Left lung (tissue), 10 donors: ENCODE measurements around the gene PTPRB. TPM values are rescaled to one million over a fixed set of nuclear protein-coding genes. Genes with fewer than 3 reads are reported as not detected.

ENCODE experiments used
- ATAC-seq: fragments of 200-7000 bp; cut with Tn5 transposase; one replicate; pipeline ENCODE4 v1.9.1; 2020; ENCODE audit warnings: moderate library complexity
- DNase-seq, 4 donors: peaks; one replicate each; pipeline ENCODE4 v3.0.0-alpha.2; 2013 to 2020
- H3K27ac ChIP-seq, 2 donors: fragments of 200-600 bp; sonication (generic) in 1 of 2; one replicate each; pipeline versions ENCODE4 v1.5.0 to v1.8.0; 2020 to 2021
- H3K27me3 ChIP-seq, 2 donors: fragments of 200-600 bp; sonication (generic) in 1 of 2; one replicate each; pipeline versions ENCODE4 v1.5.0 to v1.8.0; 2020 to 2021
- H3K36me3 ChIP-seq, 2 donors: fragments of 200-600 bp; sonication (generic) in 1 of 2; one replicate each; pipeline versions ENCODE4 v1.5.0 to v1.8.0; 2020 to 2021
- H3K4me1 ChIP-seq, 2 donors: fragments of 200-600 bp; one replicate each; pipeline ENCODE4 v1.8.0; 2021
- H3K4me3 ChIP-seq, 2 donors: fragments of 200-600 bp; sonication (generic) in 1 of 2; one replicate each; pipeline versions ENCODE4 v1.5.0 to v1.8.0; 2020 to 2021; ENCODE audit warnings: mild to moderate bottlenecking in 1 of 2
- H3K9me3 ChIP-seq, 2 donors: fragments of 200-600 bp; sonication (generic) in 1 of 2; one replicate each; pipeline versions ENCODE4 v1.5.0 to v1.8.0; 2020 to 2021
- CTCF ChIP-seq, 2 donors: fragments of 200-600 bp; sonication (generic) in 1 of 2; IDR thresholded peaks; one replicate each; pipeline versions ENCODE4 v1.5.0 to v1.8.0; 2021; ENCODE audit warnings: antibody characterized with exemption in 2 of 2
- intact Hi-C, 2 donors: fragments of 100-400 bp; cut with DNase I; formaldehyde crosslinking; loops; one replicate each; pipeline versions ENCODE4 v1.11.2 to v1.14.2; 2022
- polyA plus RNA-seq, 6 donors: library from polyadenylated mRNA; unstranded; fragments of 120-200 nt; gene quantifications; one replicate each; pipeline ENCODE4 v1.2.1, GENCODE V29; 2013; ENCODE audit not compliant: insufficient read length in 6 of 6
- total RNA-seq, 2 donors: library from RNA; stranded (reverse); fragmentation: NEBNext Ultra II Directional; extraction: Animal tissue kit (Norgen Biotek cat#: 25700); gene quantifications; one replicate each; pipeline ENCODE4 v1.2.1, GENCODE V29; 2021
- donor health status: DM: no; HTN: yes; CAD: no.
- donor health status: DM: no; HTN: no; CAD: no.

PTPRB gene
- total and polyA plus RNA-seq, 8 donors = 34.6 to 83.2 (median 38.4) TPM

- DNase-seq = no peak
- H3K4me3 ChIP-seq = no peak overlapping the region
- no peaks in the 10 kb centered on the region for H3K27me3 ChIP-seq
- no peak overlapping the region for H3K27ac ChIP-seq
- ATAC-seq = no peak
- H3K4me1 ChIP-seq = no peaks in the 10 kb centered on the region
- no peaks in the 10 kb centered on the region for H3K36me3 ChIP-seq
- intact Hi-C loops = no loop called here
- no peaks in the 10 kb centered on the region for H3K9me3 ChIP-seq
- no peak for TF ChIP-seq CTCF (IDR thresholded peaks at IDR 0.05)
Observed at GRCh38 chr12:70551731-70552130, 85.5 kb downstream of the PTPRB start.

- no peaks in the 10 kb centered on the region for H3K4me1 ChIP-seq
- H3K9me3 ChIP-seq = no peaks in the 10 kb centered on the region
- no peaks in the 10 kb centered on the region for H3K27me3 ChIP-seq
- H3K27ac ChIP-seq = no peak overlapping the region
- H3K4me3 ChIP-seq = no peak overlapping the region
- intact Hi-C loops = no loop called here
- DNase-seq = no peak
- no peak for TF ChIP-seq CTCF (IDR thresholded peaks at IDR 0.05)
- H3K36me3 ChIP-seq = no peaks in the 10 kb centered on the region
- no peak for ATAC-seq
Observed at GRCh38 chr12:70550180-70550577, 87.0 kb downstream of the PTPRB start.

- no peaks in the 10 kb centered on the region for H3K9me3 ChIP-seq
- no peaks in the 10 kb centered on the region for H3K36me3 ChIP-seq
- intact Hi-C loops = no loop called here
- H3K4me1 ChIP-seq = no peaks in the 10 kb centered on the region
- H3K4me3 ChIP-seq = no peak overlapping the region
- ATAC-seq = no peak
- no peak for DNase-seq
- H3K27me3 ChIP-seq = no peaks in the 10 kb centered on the region
- no peak for TF ChIP-seq CTCF (IDR thresholded peaks at IDR 0.05)
- peak overlapping the region in 1 of 2 donors; percentile 7 for H3K27ac ChIP-seq
Observed at GRCh38 chr12:70549340-70550179, 87.7 kb downstream of the PTPRB start.

GRCh38 chr12:70543444-70543843 is 93.8 kb downstream of the PTPRB start:
- intact Hi-C loops = no loop called here
- Histone ChIP-seq H3K27me3 (no peaks in the 10 kb centered on the region), H3K4me1 (no peaks in the 10 kb centered on the region), H3K9me3 (no peaks in the 10 kb centered on the region), H3K36me3 (no peaks in the 10 kb centered on the region), H3K27ac (peak overlapping the region in 1 of 2 donors; percentile 13), H3K4me3 (no peak overlapping the region)
- no peak for DNase-seq
- ATAC-seq = peak; percentile 27
- TF ChIP-seq CTCF (IDR thresholded peaks at IDR 0.05) = no peak

GRCh38 chr12:70540996-70541395 is 96.2 kb downstream of the PTPRB start:
- no peak for TF ChIP-seq CTCF (IDR thresholded peaks at IDR 0.05)
- intact Hi-C loops = no loop called here
- Histone ChIP-seq H3K4me1 (no peaks in the 10 kb centered on the region), H3K27me3 (no peaks in the 10 kb centered on the region), H3K27ac (no peak overlapping the region), H3K4me3 (no peak overlapping the region), H3K9me3 (no peaks in the 10 kb centered on the region), H3K36me3 (no peaks in the 10 kb centered on the region)
- no peak for ATAC-seq
- DNase-seq = no peak
